Suprapubic skin (tissue), 4 donors: ENCODE data around the gene MAST1. TPM values are rescaled to one million over a fixed set of nuclear protein-coding genes. Genes with fewer than 3 reads are reported as not detected.

Experiments used
- DNase-seq, 2 donors: peaks; one replicate each; pipeline ENCODE4 v3.0.0-alpha.2; 2019; ENCODE audit warnings: low spot score in 2 of 2
- H3K27ac ChIP-seq: fragments of 200-600 bp; sonication (generic); one replicate; pipeline ENCODE4 v1.5.1; 2019
- H3K27me3 ChIP-seq: fragments of 200-600 bp; sonication (generic); one replicate; pipeline ENCODE4 v1.5.1; 2019
- H3K36me3 ChIP-seq: fragments of 200-600 bp; sonication (generic); one replicate; pipeline ENCODE4 v1.5.1; 2019
- H3K4me1 ChIP-seq: fragments of 200-600 bp; sonication (generic); one replicate; pipeline ENCODE4 v1.5.1; 2019
- H3K4me3 ChIP-seq: fragments of 200-600 bp; sonication (generic); one replicate; pipeline ENCODE4 v1.5.1; 2019; ENCODE audit warnings: mild to moderate bottlenecking
- H3K9me3 ChIP-seq: fragments of 200-600 bp; sonication (generic); one replicate; pipeline ENCODE4 v1.5.1; 2019
- EP300 ChIP-seq: sonication (generic); formaldehyde crosslinking; IDR thresholded peaks from one replicate; pipeline ENCODE4 v1.6.1; 2017; ENCODE audit warnings: antibody characterized with exemption
- POLR2A ChIP-seq, 2 donors: fragments of 450-650 bp; IDR thresholded peaks; one replicate each; pipeline ENCODE4 v1.6.1; 2017; ENCODE audit warnings: antibody characterized with exemption in 2 of 2, mild to moderate bottlenecking in 2 of 2, moderate library complexity in 2 of 2
- POLR2AphosphoS5 ChIP-seq, 3 donors: sonication (generic); formaldehyde crosslinking; IDR thresholded peaks; one replicate each; pipeline ENCODE4 v1.6.1; 2017; ENCODE audit warnings: antibody characterized with exemption in 3 of 3
- WGBS: methylation state at CpG from one replicate; pipeline ENCODE4 v1.1.5; 2018; 5-methylcytosine and 5-hydroxymethylcytosine counted together
- total RNA-seq, 4 donors: library from RNA; depleted of rRNA; stranded (reverse); fragments of >200 nt; gene quantifications; one replicate each; pipeline ENCODE4 v1.1.0, GENCODE V29; 2016
- TF ChIP-seq, protein P1 (sequence below), 2 donors: fragments of 200-600 bp in 1 of 2; fragments of 450-650 bp in 1 of 2; sonication (generic) in 1 of 2; IDR thresholded peaks; one replicate each; pipeline ENCODE4 v1.5.1; 2016 to 2019; ENCODE audit warnings: antibody characterized with exemption in 2 of 2, mild to moderate bottlenecking in 1 of 2, moderate library complexity in 1 of 2

The MAST1 gene
- total RNA-seq, 4 donors from 2014 or later = 2.7 to 5.3 (median 3.7) TPM

- no peak for DNase-seq
- H3K27me3 ChIP-seq = no peaks in the 10 kb centered on the region
- H3K4me1 ChIP-seq = peaks cover 10% of the 10 kb centered on the region
- no peak overlapping the region for H3K27ac ChIP-seq
- 82% methylated on average over 3 of the region's 3 CpGs for WGBS
- H3K9me3 ChIP-seq = no peaks in the 10 kb centered on the region
- peaks cover 16% of the 10 kb centered on the region for H3K36me3 ChIP-seq
- H3K4me3 ChIP-seq = no peak overlapping the region
- TF ChIP-seq EP300 = no peak
- no peak for TF ChIP-seq POLR2AphosphoS5 (IDR thresholded peaks at IDR 0.05)
- no peak for TF ChIP-seq POLR2A (IDR thresholded peaks at IDR 0.05)
- TF ChIP-seq, protein P1, sequence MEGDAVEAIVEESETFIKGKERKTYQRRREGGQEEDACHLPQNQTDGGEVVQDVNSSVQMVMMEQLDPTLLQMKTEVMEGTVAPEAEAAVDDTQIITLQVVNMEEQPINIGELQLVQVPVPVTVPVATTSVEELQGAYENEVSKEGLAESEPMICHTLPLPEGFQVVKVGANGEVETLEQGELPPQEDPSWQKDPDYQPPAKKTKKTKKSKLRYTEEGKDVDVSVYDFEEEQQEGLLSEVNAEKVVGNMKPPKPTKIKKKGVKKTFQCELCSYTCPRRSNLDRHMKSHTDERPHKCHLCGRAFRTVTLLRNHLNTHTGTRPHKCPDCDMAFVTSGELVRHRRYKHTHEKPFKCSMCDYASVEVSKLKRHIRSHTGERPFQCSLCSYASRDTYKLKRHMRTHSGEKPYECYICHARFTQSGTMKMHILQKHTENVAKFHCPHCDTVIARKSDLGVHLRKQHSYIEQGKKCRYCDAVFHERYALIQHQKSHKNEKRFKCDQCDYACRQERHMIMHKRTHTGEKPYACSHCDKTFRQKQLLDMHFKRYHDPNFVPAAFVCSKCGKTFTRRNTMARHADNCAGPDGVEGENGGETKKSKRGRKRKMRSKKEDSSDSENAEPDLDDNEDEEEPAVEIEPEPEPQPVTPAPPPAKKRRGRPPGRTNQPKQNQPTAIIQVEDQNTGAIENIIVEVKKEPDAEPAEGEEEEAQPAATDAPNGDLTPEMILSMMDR (IDR thresholded peaks at IDR 0.05) = no peak
Measured at GRCh38 chr19:12871681-12872080, 33.4 kb downstream of the MAST1 start.

- WGBS = 73% methylated on average over 5 of the region's 5 CpGs
- H3K27ac ChIP-seq = no peak overlapping the region
- H3K4me3 ChIP-seq = no peak overlapping the region
- H3K4me1 ChIP-seq = peaks cover 5% of the 10 kb centered on the region
- no peaks in the 10 kb centered on the region for H3K27me3 ChIP-seq
- peaks cover 21% of the 10 kb centered on the region for H3K36me3 ChIP-seq
- no peak for DNase-seq
- TF ChIP-seq, protein P1 (IDR thresholded peaks at IDR 0.05) = no peak
- TF ChIP-seq POLR2AphosphoS5 (IDR thresholded peaks at IDR 0.05) (no peak), POLR2A (IDR thresholded peaks at IDR 0.05) (no peak), EP300 (no peak)
- H3K9me3 ChIP-seq = no peaks in the 10 kb centered on the region
Measured at GRCh38 chr19:12872255-12872654, 33.9 kb downstream of the MAST1 start.

DNA sequence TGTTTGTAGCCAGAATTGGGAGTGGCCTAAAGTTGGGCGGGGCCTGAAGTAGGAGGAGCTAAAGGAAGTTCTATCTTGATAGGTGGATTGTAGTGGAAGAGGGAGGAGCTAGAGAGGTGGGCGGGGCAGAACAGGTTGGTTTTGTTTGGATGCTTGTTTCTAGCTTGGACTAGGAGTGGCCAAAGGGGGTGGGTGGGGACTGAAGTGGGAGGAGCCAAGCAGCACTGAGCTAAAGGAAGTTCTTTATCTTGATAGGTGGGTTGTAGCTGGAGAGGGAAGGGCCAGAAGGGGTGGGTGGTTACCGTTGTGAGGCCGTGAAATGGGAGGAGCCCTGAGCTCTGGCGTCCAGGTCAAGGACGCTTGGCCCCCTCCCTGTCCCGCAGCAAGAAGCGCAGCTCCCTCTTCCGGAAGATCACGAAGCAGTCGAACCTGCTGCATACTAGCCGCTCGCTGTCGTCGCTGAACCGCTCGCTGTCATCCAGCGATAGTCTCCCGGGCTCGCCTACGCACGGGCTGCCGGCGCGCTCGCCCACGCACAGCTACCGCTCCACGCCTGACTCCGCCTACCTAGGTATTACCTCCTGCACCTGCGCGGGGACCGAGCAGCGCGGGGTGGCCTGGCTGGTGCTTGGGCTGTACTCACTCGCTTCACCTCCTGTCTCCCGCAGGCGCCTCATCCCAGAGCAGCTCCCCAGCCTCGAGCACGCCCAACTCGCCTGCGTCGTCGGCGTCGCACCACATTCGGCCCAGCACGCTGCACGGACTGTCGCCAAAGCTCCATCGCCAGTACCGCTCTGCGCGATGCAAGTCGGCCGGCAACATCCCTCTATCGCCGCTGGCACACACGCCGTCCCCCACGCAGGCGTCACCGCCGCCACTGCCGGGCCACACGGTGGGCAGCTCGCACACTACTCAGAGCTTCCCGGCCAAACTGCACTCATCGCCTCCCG lies 34.9 kb downstream of the MAST1 start:
- DNase-seq = peak in 1 of 2 donors; percentile 82
- H3K27ac ChIP-seq = no peak overlapping the region

GRCh38 chr19:12873891-12874745 lies 35.8 kb downstream of the MAST1 start:
- Histone ChIP-seq H3K36me3 (peaks cover 38% of the 10 kb centered on the region), H3K4me1 (no peaks in the 10 kb centered on the region), H3K27me3 (no peaks in the 10 kb centered on the region), H3K27ac (no peak overlapping the region), H3K9me3 (no peaks in the 10 kb centered on the region), H3K4me3 (no peak overlapping the region)
- no peak for DNase-seq
- WGBS = 81% methylated on average over 43 of the region's 86 CpGs
- TF ChIP-seq POLR2AphosphoS5 (IDR thresholded peaks at IDR 0.05) = no peak
- TF ChIP-seq, protein P1 (IDR thresholded peaks at IDR 0.05) = no peak
- TF ChIP-seq POLR2A (IDR thresholded peaks at IDR 0.05) = no peak
- TF ChIP-seq EP300 = no peak

More for the DNA sequence above, 34.9 kb downstream of the MAST1 start:
- Histone ChIP-seq H3K36me3 (peaks cover 31% of the 10 kb centered on the region), H3K9me3 (no peaks in the 10 kb centered on the region), H3K27me3 (no peaks in the 10 kb centered on the region), H3K4me1 (no peaks in the 10 kb centered on the region), H3K4me3 (peak overlapping the region; percentile 13)
- TF ChIP-seq EP300 = no peak
- no peak for TF ChIP-seq POLR2AphosphoS5 (IDR thresholded peaks at IDR 0.05)
- TF ChIP-seq, protein P1 (IDR thresholded peaks at IDR 0.05) = no peak
- no peak for TF ChIP-seq POLR2A (IDR thresholded peaks at IDR 0.05)
- WGBS = 59% methylated on average over 35 of the region's 70 CpGs

- H3K27ac ChIP-seq = no peak overlapping the region
- no peaks in the 10 kb centered on the region for H3K27me3 ChIP-seq
- H3K36me3 ChIP-seq = peaks cover 38% of the 10 kb centered on the region
- H3K4me3 ChIP-seq = no peak overlapping the region
- H3K9me3 ChIP-seq = no peaks in the 10 kb centered on the region
- peaks cover under 1% of the 10 kb centered on the region for H3K4me1 ChIP-seq
- TF ChIP-seq EP300 = no peak
- TF ChIP-seq, protein P1 (IDR thresholded peaks at IDR 0.05) = no peak
- no peak for DNase-seq
- WGBS = 98% methylated on average over 6 of the region's 6 CpGs
Measured at GRCh38 chr19:12875086-12875485, 36.8 kb downstream of the MAST1 start.
